Measurements from ENCODE around the gene MCOLN1.

The MCOLN1 gene

GRCh38 chr19:7488736-7489353, 33.6 kb upstream of the MCOLN1 start, which contains the start of gene PEX11G:
Gene PEX11G, minus strand, starts transcription at chr19:7489035. Its CDS starts 25 bp downstream, at chr19:7489010.
- H3K27ac Mint-ChIP-seq, result peak within 1 kb of the TSS; percentile 79
- peaks cover 5% of the 10 kb centered on the region for H3K27me3 Mint-ChIP-seq
- H3K36me3 Mint-ChIP-seq (ENCODE audit: low read depth), result no peaks in the 10 kb centered on the region
- H3K4me3 Mint-ChIP-seq, result peak within 1 kb of the TSS; percentile 72
- H3K9me3 Mint-ChIP-seq, result no peaks in the 10 kb centered on the region
- peaks cover 38% of the 10 kb centered on the region for H3K4me1 Mint-ChIP-seq (ENCODE audit: low read depth)
- intact Hi-C loops (cut with micrococcal nuclease), result no loop called here

GRCh38 chr19:7489609-7490044, 32.8 kb upstream of the MCOLN1 start:
- peak overlapping the region; percentile 17 for H3K4me3 Mint-ChIP-seq
- intact Hi-C loops (cut with micrococcal nuclease), result no loop called here
- peak overlapping the region; percentile 79 for H3K27ac Mint-ChIP-seq
- H3K36me3 Mint-ChIP-seq (ENCODE audit: low read depth), result no peaks in the 10 kb centered on the region
- peaks cover 44% of the 10 kb centered on the region for H3K4me1 Mint-ChIP-seq (ENCODE audit: low read depth)
- H3K9me3 Mint-ChIP-seq, result no peaks in the 10 kb centered on the region
- H3K27me3 Mint-ChIP-seq, result peaks cover 7% of the 10 kb centered on the region

GRCh38 chr19:7492142-7492541, 30.3 kb upstream of the MCOLN1 start:
- Mint-ChIP-seq H3K4me1 (ENCODE audit: low read depth) (peaks cover 59% of the 10 kb centered on the region), H3K27me3 (peaks cover 12% of the 10 kb centered on the region), H3K4me3 (no peak overlapping the region), H3K27ac (peak overlapping the region; percentile 16), H3K36me3 (ENCODE audit: low read depth) (no peaks in the 10 kb centered on the region), H3K9me3 (no peaks in the 10 kb centered on the region)
- intact Hi-C loops (cut with micrococcal nuclease), result no loop called here

GRCh38 chr19:7492558-7492957, 29.9 kb upstream of the MCOLN1 start:
- Mint-ChIP-seq H3K4me1 (ENCODE audit: low read depth) (peaks cover 61% of the 10 kb centered on the region), H3K27ac (peak overlapping the region; percentile 16), H3K27me3 (peaks cover 12% of the 10 kb centered on the region), H3K36me3 (ENCODE audit: low read depth) (no peaks in the 10 kb centered on the region), H3K4me3 (no peak overlapping the region), H3K9me3 (no peaks in the 10 kb centered on the region)
- intact Hi-C loops (cut with micrococcal nuclease), result no loop called here

- Mint-ChIP-seq H3K4me1 (ENCODE audit: low read depth) (peaks cover 70% of the 10 kb centered on the region), H3K4me3 (no peak overlapping the region), H3K27ac (peak overlapping the region; percentile 36), H3K36me3 (ENCODE audit: low read depth) (no peaks in the 10 kb centered on the region), H3K9me3 (no peaks in the 10 kb centered on the region), H3K27me3 (peaks cover 24% of the 10 kb centered on the region)
- intact Hi-C loops (cut with micrococcal nuclease), result no loop called here
These were observed 27.9 kb upstream of the MCOLN1 start for GRCh38 chr19:7494416-7495098.

GRCh38 chr19:7497292-7497691, 25.1 kb upstream of the MCOLN1 start:
- H3K9me3 Mint-ChIP-seq, result no peaks in the 10 kb centered on the region
- intact Hi-C loops (cut with micrococcal nuclease), result no loop called here
- peaks cover 48% of the 10 kb centered on the region for H3K27me3 Mint-ChIP-seq
- peaks cover 62% of the 10 kb centered on the region for H3K4me1 Mint-ChIP-seq (ENCODE audit: low read depth)
- H3K36me3 Mint-ChIP-seq (ENCODE audit: low read depth), result no peaks in the 10 kb centered on the region
- no peak overlapping the region for H3K27ac Mint-ChIP-seq
- no peak overlapping the region for H3K4me3 Mint-ChIP-seq

- Mint-ChIP-seq H3K36me3 (ENCODE audit: low read depth) (no peaks in the 10 kb centered on the region), H3K4me3 (peak overlapping the region; percentile 71), H3K27ac (no peak overlapping the region), H3K4me1 (ENCODE audit: low read depth) (peaks cover 45% of the 10 kb centered on the region), H3K27me3 (peaks cover 73% of the 10 kb centered on the region), H3K9me3 (no peaks in the 10 kb centered on the region)
- intact Hi-C loops (cut with micrococcal nuclease), result no loop called here
These were observed 21.5 kb upstream of the MCOLN1 start for GRCh38 chr19:7500811-7501450.

- H3K36me3 Mint-ChIP-seq (ENCODE audit: low read depth), result no peaks in the 10 kb centered on the region
- H3K27me3 Mint-ChIP-seq, result peaks cover 65% of the 10 kb centered on the region
- peaks cover 51% of the 10 kb centered on the region for H3K4me1 Mint-ChIP-seq (ENCODE audit: low read depth)
- no peaks in the 10 kb centered on the region for H3K9me3 Mint-ChIP-seq
- intact Hi-C loops (cut with micrococcal nuclease), result no loop called here
- H3K4me3 Mint-ChIP-seq, result no peak overlapping the region
- H3K27ac Mint-ChIP-seq, result no peak overlapping the region
These were observed 19.9 kb upstream of the MCOLN1 start for GRCh38 chr19:7502552-7502951.

GRCh38 chr19:7504684-7505083, 17.7 kb upstream of the MCOLN1 start:
- H3K27ac Mint-ChIP-seq, result no peak overlapping the region
- intact Hi-C loops (cut with micrococcal nuclease), result no loop called here
- H3K27me3 Mint-ChIP-seq, result peaks cover 57% of the 10 kb centered on the region
- no peaks in the 10 kb centered on the region for H3K9me3 Mint-ChIP-seq
- H3K36me3 Mint-ChIP-seq (ENCODE audit: low read depth), result no peaks in the 10 kb centered on the region
- no peak overlapping the region for H3K4me3 Mint-ChIP-seq
- H3K4me1 Mint-ChIP-seq (ENCODE audit: low read depth), result peaks cover 47% of the 10 kb centered on the region

GRCh38 chr19:7505288-7505681, 17.1 kb upstream of the MCOLN1 start:
- peak overlapping the region; percentile 66 for H3K4me3 Mint-ChIP-seq
- no peaks in the 10 kb centered on the region for H3K36me3 Mint-ChIP-seq (ENCODE audit: low read depth)
- intact Hi-C loops (cut with micrococcal nuclease), result no loop called here
- peaks cover 44% of the 10 kb centered on the region for H3K4me1 Mint-ChIP-seq (ENCODE audit: low read depth)
- H3K27me3 Mint-ChIP-seq, result peaks cover 57% of the 10 kb centered on the region
- no peak overlapping the region for H3K27ac Mint-ChIP-seq
- H3K9me3 Mint-ChIP-seq, result no peaks in the 10 kb centered on the region

- Mint-ChIP-seq H3K27ac (peak overlapping the region; percentile 76), H3K4me1 (ENCODE audit: low read depth) (peaks cover 44% of the 10 kb centered on the region), H3K36me3 (ENCODE audit: low read depth) (no peaks in the 10 kb centered on the region), H3K9me3 (no peaks in the 10 kb centered on the region), H3K4me3 (peak overlapping the region; percentile 66), H3K27me3 (peaks cover 54% of the 10 kb centered on the region)
- intact Hi-C loops (cut with micrococcal nuclease), result loop anchor here (2.0 kb wide), 1 partner anchor 29 kb away; the partner anchor contains the start of gene PNPLA6
These were observed 16.6 kb upstream of the MCOLN1 start for GRCh38 chr19:7505682-7506384.

- peak overlapping the region; percentile 76 for H3K27ac Mint-ChIP-seq
- H3K4me1 Mint-ChIP-seq (ENCODE audit: low read depth), result peaks cover 38% of the 10 kb centered on the region
- no peaks in the 10 kb centered on the region for H3K36me3 Mint-ChIP-seq (ENCODE audit: low read depth)
- peak overlapping the region; percentile 66 for H3K4me3 Mint-ChIP-seq
- peaks cover 48% of the 10 kb centered on the region for H3K27me3 Mint-ChIP-seq
- intact Hi-C loops (cut with micrococcal nuclease), result loop anchor here (2.0 kb wide), 1 partner anchor 28 kb away; the partner anchor contains the start of gene PNPLA6
- no peaks in the 10 kb centered on the region for H3K9me3 Mint-ChIP-seq
These were observed 15.8 kb upstream of the MCOLN1 start for GRCh38 chr19:7506385-7507328.

- H3K27me3 Mint-ChIP-seq, result peaks cover 43% of the 10 kb centered on the region
- H3K4me1 Mint-ChIP-seq (ENCODE audit: low read depth), result peaks cover 36% of the 10 kb centered on the region
- no peak overlapping the region for H3K4me3 Mint-ChIP-seq
- H3K27ac Mint-ChIP-seq, result peak overlapping the region; percentile 19
- no peaks in the 10 kb centered on the region for H3K36me3 Mint-ChIP-seq (ENCODE audit: low read depth)
- H3K9me3 Mint-ChIP-seq, result no peaks in the 10 kb centered on the region
- intact Hi-C loops (cut with micrococcal nuclease), result loop anchor here (2.0 kb wide), 1 partner anchor 27 kb away; the partner anchor contains the start of gene PNPLA6
These were observed 14.5 kb upstream of the MCOLN1 start for GRCh38 chr19:7507884-7508283.
